CD4-positive, alpha-beta T cell treated with Interleukin-6 at 100 ng/mL for 8 hours (primary cell): ENCODE results near the gene TUBGCP5.
"Not testable (repeated sequence)": the region's sequence is repeated elsewhere in the genome, so short reads cannot be mapped to it uniquely, and the experiment has no call there.

Source experiments
- DNase-seq: peaks from one replicate; pipeline ENCODE4 v3.0.0-alpha.2; 2020; ENCODE audit warnings: mixed read lengths, low spot score

Gene TUBGCP5

GRCh38 chr15:23041736-23042135 lies 2.4 kb upstream of the TUBGCP5 start:
- DNase-seq: not testable (repeated sequence)

DNA sequence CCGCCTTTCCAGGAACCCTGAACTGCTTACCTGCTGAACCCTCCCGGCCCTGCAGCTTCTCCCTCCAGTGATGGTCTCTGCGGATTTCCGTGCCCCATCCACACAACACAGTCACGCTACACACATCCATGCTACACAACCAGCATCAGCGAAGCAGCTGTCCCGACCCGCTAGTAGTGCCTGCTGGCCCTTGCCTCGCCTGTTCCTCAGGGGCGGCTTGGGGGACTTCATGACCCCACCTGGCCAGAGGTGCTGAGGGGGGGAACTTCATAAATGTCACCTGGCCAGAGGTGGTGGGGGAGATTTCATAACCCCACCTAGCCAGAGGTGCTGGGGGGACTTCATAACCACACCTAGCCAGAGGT lies 530 bp upstream of the TUBGCP5 start:
- no peak for DNase-seq

DNA sequence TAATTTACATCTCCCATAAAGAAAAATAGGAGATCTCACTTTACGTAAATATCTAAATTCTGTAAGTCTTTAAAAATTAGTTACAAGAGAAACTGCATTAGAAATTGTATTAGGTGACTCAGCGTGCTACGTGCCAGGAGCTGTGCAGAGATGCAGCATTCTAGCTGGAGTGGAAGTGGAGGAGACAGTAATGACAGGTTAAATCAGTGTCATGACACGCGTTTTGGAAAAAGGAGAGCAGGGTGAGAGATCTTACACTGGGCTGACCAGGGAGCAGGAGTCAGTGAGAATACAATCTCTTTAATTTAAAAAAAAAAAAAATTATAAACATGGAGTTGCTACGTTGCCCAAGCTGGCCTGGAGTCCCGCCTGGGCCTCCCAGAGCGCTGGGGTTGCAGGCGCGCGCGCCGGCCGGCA lies 635 bp downstream of the TUBGCP5 start:
- no peak for DNase-seq

DNA sequence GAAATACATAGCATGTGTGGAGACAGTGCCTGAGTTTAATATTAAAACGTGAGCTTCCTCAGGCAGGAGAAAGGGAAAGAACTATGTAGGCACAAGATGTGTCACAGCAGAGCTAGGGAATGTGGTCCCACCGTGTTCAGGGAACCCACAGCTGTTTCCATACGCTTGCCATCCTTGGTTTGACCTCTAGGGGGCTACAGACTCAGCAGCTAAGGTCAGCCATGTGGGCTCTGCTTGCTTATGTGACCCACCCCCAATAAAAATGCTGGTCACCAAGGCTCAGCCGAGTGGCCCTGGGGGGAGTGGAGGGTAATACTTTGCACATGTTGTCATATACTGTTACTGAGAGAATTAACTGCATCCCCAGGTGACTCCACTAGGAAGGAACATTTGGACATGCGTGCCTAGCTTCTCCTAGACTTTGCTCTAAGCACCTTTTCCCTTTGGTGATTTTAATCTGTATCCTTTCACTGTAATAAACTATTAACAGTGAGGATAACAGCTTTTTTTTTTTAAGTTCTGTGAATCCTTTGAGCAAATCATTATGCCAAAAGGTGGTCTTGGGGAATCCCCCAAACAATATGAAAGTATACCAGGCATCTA lies 3.3 kb downstream of the TUBGCP5 start:
- DNase-seq: peak; percentile 34

DNA sequence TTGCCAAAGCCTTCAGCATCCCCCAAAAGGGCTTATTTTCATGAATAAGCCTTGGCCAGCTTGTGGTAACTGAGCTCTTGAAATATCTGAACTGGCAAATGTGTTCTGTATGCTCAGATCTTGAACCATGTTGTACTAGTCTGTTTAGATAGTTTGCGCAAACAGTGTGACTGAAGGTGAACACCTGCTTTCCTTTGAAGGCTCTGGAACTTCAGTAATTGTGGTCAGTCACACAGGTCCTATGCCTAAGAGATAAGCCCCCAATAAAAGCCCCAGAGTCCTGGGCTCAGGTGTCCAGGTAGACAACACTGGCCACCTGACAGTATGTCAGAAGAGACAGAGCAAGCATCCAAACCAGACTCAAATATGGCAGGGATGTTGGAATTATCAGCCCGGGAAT lies 5.4 kb downstream of the TUBGCP5 start:
- DNase-seq: no peak

DNA sequence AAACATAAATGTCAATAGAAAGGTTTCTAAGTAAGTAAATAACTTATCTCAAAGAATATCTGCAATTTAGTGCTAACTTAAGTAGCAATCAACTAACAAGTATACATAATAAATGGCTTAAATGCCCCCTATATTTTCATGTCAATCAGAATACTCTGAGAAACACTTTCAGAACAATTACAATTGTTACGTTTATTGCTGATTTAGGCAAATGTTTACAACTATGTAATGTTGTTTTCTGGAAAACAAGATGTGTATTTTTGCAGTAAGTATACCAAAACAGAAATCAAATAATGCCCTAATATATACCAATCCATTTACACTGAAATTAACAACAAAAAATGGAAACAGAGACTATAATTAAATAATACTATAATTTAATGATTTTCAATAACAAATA lies 13.2 kb downstream of the TUBGCP5 start:
- no peak for DNase-seq

DNA sequence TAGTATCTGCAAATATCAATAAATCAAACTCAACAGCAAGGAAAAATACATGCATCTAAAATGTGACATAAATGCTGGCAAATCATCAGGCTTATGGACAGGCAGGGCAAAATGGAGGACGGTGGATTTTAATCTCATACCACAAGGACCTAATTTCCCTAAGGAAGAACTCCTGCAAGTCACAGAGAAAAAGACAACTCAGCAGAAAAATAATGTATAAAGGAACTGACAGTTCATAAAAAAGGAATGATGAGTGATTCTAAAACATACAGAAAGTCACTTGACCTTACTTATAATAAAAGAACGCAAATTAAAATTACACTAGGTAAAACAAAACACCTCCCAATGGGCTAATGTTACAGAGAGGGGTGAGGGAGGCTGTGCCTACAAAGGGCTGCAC lies 17.2 kb downstream of the TUBGCP5 start:
- DNase-seq: no peak

GRCh38 chr15:23014394-23015000 lies 24.9 kb downstream of the TUBGCP5 start:
- no peak for DNase-seq

DNA sequence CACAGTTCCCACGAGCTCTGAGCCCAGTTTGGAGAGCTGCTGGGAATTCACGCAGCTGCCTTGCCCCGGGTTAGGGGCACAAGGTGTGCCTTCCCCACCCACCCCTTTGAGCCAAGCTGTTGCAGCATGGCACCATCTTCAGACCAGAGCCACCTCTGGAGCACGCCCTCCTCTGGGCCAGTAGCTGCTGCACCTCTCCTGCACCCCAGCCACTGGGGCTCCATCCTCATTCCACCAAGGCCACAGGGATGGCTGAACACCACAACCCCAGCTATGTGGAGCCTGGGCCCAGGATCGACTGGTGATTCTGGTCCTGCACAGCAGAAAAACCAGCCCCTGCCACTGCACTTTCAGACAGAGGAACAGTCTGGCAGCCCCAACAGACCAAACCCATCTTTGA lies 25.7 kb downstream of the TUBGCP5 start:
- DNase-seq: no peak

DNA sequence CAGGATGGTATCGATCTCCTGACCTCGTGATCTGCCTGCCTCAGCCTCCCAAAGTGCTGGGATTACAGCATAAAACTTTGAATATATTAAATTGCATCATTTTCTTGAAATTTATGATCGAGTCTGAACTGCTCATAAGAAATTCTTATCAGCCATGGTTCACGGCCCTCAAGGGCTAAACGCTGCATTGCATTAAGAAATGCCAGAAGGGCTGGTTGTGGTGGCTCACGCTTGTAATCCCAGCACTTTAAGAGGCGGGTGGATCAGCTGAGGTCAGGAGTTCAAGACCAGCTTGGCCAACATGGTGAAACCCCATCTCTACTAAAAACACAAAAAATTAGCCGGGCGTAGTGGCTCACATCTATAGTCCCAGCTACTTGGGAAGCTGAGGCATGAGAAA lies 26.8 kb downstream of the TUBGCP5 start:
- DNase-seq: not testable (repeated sequence)

DNA sequence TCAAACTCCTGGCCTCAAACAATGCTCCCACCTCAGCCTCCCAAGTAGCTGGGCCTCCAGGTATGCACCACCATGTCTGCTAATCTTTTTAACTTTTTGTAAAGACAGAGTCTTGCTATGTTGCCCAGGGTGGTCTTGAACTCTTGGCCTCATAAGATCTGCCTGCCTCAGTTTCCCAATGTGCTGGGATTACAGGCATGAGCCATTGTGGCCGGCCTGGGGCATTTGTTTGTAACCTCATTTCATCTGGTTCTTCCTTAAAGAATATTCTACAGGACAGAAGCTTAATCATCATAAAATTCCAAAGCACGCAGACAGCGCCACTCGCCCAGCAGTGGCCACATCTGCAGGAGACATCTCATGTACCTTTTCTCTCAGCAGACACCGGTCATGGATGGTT lies 35.6 kb downstream of the TUBGCP5 start:
- no peak for DNase-seq

- DNase-seq: no peak
Measured at GRCh38 chr15:23002920-23003319, 36.4 kb downstream of the TUBGCP5 start.

GRCh38 chr15:22995795-22996194 lies 43.6 kb downstream of the TUBGCP5 start:
- DNase-seq: no peak

GRCh38 chr15:22992024-22992326 lies 47.4 kb downstream of the TUBGCP5 start:
- DNase-seq: no peak

GRCh38 chr15:22989576-22990477 lies 49.5 kb downstream of the TUBGCP5 start:
- DNase-seq: no peak

GRCh38 chr15:22988811-22989210 lies 50.6 kb downstream of the TUBGCP5 start:
- no peak for DNase-seq

- DNase-seq: not testable (repeated sequence)
Measured at GRCh38 chr15:22981931-22982330, 57.4 kb downstream of the TUBGCP5 start.

- no peak for DNase-seq
Measured at GRCh38 chr15:22981051-22981840, 58.1 kb downstream of the TUBGCP5 start.

DNA sequence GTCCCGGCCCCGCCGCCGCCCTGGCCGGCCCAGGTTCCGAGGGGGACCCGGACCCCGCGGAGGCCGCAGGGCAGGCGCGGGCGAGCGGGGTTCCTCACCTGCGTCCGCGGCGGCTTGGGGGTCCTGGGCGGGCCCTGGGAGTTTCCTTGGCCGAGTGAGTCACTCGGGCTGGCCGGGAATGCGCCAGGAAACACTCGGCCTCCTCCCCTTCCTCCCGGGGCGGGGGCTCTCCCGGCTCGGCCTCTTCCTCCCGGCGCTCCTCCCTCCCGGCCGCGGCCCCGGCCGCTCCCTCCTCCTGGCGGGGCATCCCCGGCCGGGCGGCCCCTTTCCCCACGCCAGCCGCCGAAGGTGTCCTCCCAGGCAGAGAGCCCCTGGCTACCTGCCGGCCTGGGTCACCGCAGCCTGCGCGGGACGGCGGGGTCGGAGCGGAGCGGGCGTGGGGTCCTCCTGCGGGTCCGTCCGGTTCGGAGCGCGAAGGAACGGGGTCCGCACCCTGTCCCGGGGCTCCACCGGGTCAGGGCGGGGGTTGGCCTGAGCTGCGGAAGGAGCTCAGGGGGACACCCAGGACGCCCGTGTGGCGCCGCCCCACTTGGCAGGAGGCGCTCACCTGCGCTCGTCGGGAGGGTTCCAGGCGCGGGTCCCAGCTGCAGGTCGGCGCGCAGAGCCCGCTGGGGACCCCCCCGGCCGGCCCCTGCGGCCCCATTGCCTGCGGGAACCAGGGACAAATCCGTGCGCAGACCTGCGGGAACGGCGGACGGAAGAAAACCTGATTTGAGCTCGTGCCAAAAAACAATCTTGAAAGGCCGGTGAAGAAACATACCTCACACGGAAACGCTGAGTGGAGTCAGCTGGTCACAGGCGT lies 58.9 kb downstream of the TUBGCP5 start, which contains the start of gene CYFIP1:
Gene CYFIP1 (minus strand): TSS at position 180 of the 862 bp plus-strand sequence. CDS start 33,083 bp downstream, outside the sequence.
- DNase-seq: peak; percentile 8

GRCh38 chr15:22979238-22980188 lies 59.9 kb downstream of the TUBGCP5 start:
- no peak for DNase-seq
